Measurements from ENCODE around the gene CEP57L1.

CEP57L1 gene

GRCh38 chr6:109095036-109095834 is at the start of gene CEP57L1:
Gene CEP57L1 (plus strand): TSS chr6:109095507. CDS start chr6:109145222, 49,715 bp downstream.
- peak; percentile 91 for DNase-seq

- no peak for DNase-seq
Observed at GRCh38 chr6:109048176-109048575, 47.1 kb upstream of the CEP57L1 start.

- no peak for DNase-seq
Observed at GRCh38 chr6:109048670-109049415, 46.5 kb upstream of the CEP57L1 start.

- no peak for DNase-seq
Observed at GRCh38 chr6:109050012-109050411, 45.3 kb upstream of the CEP57L1 start.

- no peak for DNase-seq
Observed at GRCh38 chr6:109050447-109051102, 44.7 kb upstream of the CEP57L1 start.

GRCh38 chr6:109051301-109052017 is 43.8 kb upstream of the CEP57L1 start:
- DNase-seq: no peak

GRCh38 chr6:109052018-109052651 is 43.2 kb upstream of the CEP57L1 start:
- DNase-seq: no peak

GRCh38 chr6:109052852-109053251 is 42.5 kb upstream of the CEP57L1 start:
- no peak for DNase-seq

- DNase-seq: no peak
Observed at GRCh38 chr6:109053336-109053735, 42.0 kb upstream of the CEP57L1 start.

GRCh38 chr6:109055771-109056235 is 39.5 kb upstream of the CEP57L1 start:
- DNase-seq: no peak

GRCh38 chr6:109056661-109057060 is 38.6 kb upstream of the CEP57L1 start:
- DNase-seq: no peak

GRCh38 chr6:109058620-109059019 is 36.7 kb upstream of the CEP57L1 start:
- no peak for DNase-seq

GRCh38 chr6:109059153-109059552 is 36.2 kb upstream of the CEP57L1 start:
- no peak for DNase-seq

- DNase-seq: no peak
Observed at GRCh38 chr6:109059571-109060021, 35.7 kb upstream of the CEP57L1 start.

GRCh38 chr6:109060571-109060970 is 34.7 kb upstream of the CEP57L1 start:
- DNase-seq: no peak

- no peak for DNase-seq
Observed at GRCh38 chr6:109062216-109062615, 33.1 kb upstream of the CEP57L1 start.

GRCh38 chr6:109062767-109063352 is 32.4 kb upstream of the CEP57L1 start:
- no peak for DNase-seq

GRCh38 chr6:109069746-109070145 is 25.6 kb upstream of the CEP57L1 start:
- no peak for DNase-seq

- DNase-seq: no peak
Observed at GRCh38 chr6:109071125-109071917, 24.0 kb upstream of the CEP57L1 start.

GRCh38 chr6:109073344-109074132 is 21.8 kb upstream of the CEP57L1 start:
- peak; percentile 36 for DNase-seq
